ENCODE data around the gene GCM1.

GCM1 gene

GRCh38 chr6:53100561-53100960, 48.1 kb downstream of the GCM1 start:
- H3K9me3 ChIP-seq (ENCODE audit: control insufficient read depth, low read length), result no peaks in the 10 kb centered on the region
- no peaks in the 10 kb centered on the region for H3K36me3 ChIP-seq (ENCODE audit: control insufficient read depth, insufficient read depth, low read length)

DNA sequence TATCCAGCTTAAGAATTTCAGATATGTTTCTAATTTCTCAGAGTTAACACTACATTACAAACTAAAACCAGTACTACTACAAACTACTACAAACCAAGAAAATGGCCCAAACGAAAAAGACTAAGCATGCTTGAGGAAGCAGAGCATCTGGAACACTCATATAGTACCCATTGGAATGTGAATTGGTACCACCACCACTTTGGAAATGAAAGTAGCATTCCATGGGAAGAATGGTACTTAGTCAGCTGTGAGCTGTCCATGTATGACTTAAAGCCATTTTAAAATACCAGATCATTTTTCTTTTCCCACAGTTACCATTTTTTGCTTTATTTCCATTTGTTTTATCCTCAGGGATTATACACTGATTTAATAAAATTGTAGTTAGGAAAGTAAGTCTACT, 52.9 kb downstream of the GCM1 start:
- H3K4me2 ChIP-seq (ENCODE audit: low read length), result no peak overlapping the region
- H2AFZ ChIP-seq, result no peak overlapping the region
- no peaks in the 10 kb centered on the region for H3K4me1 ChIP-seq
- no peaks in the 10 kb centered on the region for H3K27me3 ChIP-seq (ENCODE audit: control insufficient read depth, insufficient read depth, low read length)
- H3K36me3 ChIP-seq (ENCODE audit: control insufficient read depth, insufficient read depth, low read length), result no peaks in the 10 kb centered on the region
- no peaks in the 10 kb centered on the region for H3K79me2 ChIP-seq
- no peak overlapping the region for H3K9ac ChIP-seq
- TF ChIP-seq, protein P1, sequence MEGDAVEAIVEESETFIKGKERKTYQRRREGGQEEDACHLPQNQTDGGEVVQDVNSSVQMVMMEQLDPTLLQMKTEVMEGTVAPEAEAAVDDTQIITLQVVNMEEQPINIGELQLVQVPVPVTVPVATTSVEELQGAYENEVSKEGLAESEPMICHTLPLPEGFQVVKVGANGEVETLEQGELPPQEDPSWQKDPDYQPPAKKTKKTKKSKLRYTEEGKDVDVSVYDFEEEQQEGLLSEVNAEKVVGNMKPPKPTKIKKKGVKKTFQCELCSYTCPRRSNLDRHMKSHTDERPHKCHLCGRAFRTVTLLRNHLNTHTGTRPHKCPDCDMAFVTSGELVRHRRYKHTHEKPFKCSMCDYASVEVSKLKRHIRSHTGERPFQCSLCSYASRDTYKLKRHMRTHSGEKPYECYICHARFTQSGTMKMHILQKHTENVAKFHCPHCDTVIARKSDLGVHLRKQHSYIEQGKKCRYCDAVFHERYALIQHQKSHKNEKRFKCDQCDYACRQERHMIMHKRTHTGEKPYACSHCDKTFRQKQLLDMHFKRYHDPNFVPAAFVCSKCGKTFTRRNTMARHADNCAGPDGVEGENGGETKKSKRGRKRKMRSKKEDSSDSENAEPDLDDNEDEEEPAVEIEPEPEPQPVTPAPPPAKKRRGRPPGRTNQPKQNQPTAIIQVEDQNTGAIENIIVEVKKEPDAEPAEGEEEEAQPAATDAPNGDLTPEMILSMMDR (IDR thresholded peaks at IDR 0.05), result no peak
- H3K9me3 ChIP-seq (ENCODE audit: control insufficient read depth, low read length), result no peaks in the 10 kb centered on the region
- no peak overlapping the region for H3K27ac ChIP-seq
- no peak overlapping the region for H3K4me3 ChIP-seq (ENCODE audit: low read depth, low read length)

More at GRCh38 chr6:53100561-53100960, 48.1 kb downstream of the GCM1 start:
- TF ChIP-seq, protein P1 (IDR thresholded peaks at IDR 0.05), result no peak
- Histone ChIP-seq H3K4me2 (ENCODE audit: low read length) (no peak overlapping the region), H3K79me2 (no peaks in the 10 kb centered on the region), H3K27me3 (ENCODE audit: control insufficient read depth, insufficient read depth, low read length) (no peaks in the 10 kb centered on the region), H3K27ac (no peak overlapping the region), H2AFZ (no peak overlapping the region), H3K4me3 (ENCODE audit: low read depth, low read length) (no peak overlapping the region), H3K9ac (no peak overlapping the region), H3K4me1 (peaks cover 9% of the 10 kb centered on the region)

DNA sequence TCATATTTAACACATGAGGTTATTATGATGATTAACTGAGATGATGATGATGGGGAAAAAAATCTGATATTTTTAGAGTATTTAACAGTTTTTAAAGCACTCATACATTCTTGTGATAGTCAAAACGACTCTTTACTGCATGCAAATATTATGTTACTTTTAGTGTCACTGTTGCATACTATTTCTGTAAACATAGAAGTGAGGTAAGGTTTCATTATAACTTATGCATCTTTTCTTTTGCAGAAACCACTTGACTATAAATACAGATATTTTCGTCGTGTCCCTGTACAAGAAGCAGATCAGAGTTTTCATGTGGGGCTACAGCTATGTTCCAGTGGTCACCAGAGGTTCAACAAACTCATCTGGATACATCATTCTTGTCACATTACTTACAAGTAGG, 53.4 kb downstream of the GCM1 start:
- TF ChIP-seq, protein P1 (IDR thresholded peaks at IDR 0.05), result no peak
- Histone ChIP-seq H3K9me3 (ENCODE audit: control insufficient read depth, low read length) (no peaks in the 10 kb centered on the region), H3K27ac (no peak overlapping the region), H3K36me3 (ENCODE audit: control insufficient read depth, insufficient read depth, low read length) (no peaks in the 10 kb centered on the region), H3K4me3 (ENCODE audit: low read depth, low read length) (no peak overlapping the region), H3K27me3 (ENCODE audit: control insufficient read depth, insufficient read depth, low read length) (no peaks in the 10 kb centered on the region), H3K79me2 (no peaks in the 10 kb centered on the region), H3K9ac (no peak overlapping the region), H3K4me1 (no peaks in the 10 kb centered on the region), H2AFZ (no peak overlapping the region), H3K4me2 (ENCODE audit: low read length) (no peak overlapping the region)

DNA sequence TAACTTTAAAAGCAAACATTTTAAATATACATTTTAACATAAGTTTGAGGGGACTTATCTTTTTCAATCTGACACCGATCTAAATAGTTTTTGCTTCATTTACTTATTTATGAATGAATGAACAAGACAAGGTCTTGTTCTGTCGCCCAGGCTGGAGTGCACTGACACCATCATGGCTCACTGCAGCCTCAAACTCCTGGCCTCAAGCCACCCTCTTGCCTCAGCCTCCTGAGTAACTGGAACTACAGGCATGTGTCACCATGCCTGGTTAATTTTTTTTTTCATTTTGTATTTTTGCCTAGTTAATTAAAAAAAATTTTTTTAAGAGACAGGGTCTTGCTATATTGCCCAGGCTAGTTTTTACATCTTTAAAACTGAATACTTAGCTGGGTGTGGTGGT, 58.1 kb downstream of the GCM1 start:
- TF ChIP-seq, protein P1 (IDR thresholded peaks at IDR 0.05), result no peak
- Histone ChIP-seq H3K36me3 (ENCODE audit: control insufficient read depth, insufficient read depth, low read length) (no peaks in the 10 kb centered on the region), H3K4me1 (no peaks in the 10 kb centered on the region)

DNA sequence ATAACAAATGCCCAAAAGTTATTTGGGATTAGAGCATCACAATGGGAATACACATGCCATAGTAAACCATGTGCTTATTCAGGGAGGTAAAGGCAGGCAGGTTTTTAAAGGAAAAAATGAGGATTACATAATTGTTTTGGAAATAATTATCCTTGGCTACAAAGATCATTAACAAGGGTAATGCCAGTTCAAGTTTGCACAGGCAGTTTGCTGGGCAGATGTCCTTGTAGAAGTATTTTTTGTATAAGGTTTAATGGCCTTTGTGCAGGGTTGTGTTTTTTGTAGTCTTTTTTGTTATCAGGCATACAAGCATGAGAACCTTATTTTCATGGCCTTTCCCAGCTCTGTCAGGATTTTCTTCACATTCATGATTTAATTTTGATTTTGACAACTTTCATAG, 58.7 kb downstream of the GCM1 start:
- no peak overlapping the region for H3K27ac ChIP-seq
- no peaks in the 10 kb centered on the region for H3K79me2 ChIP-seq
- H3K9ac ChIP-seq, result no peak overlapping the region
- no peaks in the 10 kb centered on the region for H3K27me3 ChIP-seq (ENCODE audit: control insufficient read depth, insufficient read depth, low read length)
- TF ChIP-seq, protein P1 (IDR thresholded peaks at IDR 0.05), result no peak
- no peaks in the 10 kb centered on the region for H3K36me3 ChIP-seq (ENCODE audit: control insufficient read depth, insufficient read depth, low read length)
- no peak overlapping the region for H2AFZ ChIP-seq
- no peak overlapping the region for H3K4me2 ChIP-seq (ENCODE audit: low read length)
- H3K4me3 ChIP-seq (ENCODE audit: low read depth, low read length), result no peak overlapping the region
- H3K4me1 ChIP-seq, result no peaks in the 10 kb centered on the region
- no peaks in the 10 kb centered on the region for H3K9me3 ChIP-seq (ENCODE audit: control insufficient read depth, low read length)

More for the DNA sequence above, 58.1 kb downstream of the GCM1 start:
- H3K27ac ChIP-seq, result no peak overlapping the region
- H3K9ac ChIP-seq, result no peak overlapping the region
- H3K27me3 ChIP-seq (ENCODE audit: control insufficient read depth, insufficient read depth, low read length), result no peaks in the 10 kb centered on the region
- H3K4me2 ChIP-seq (ENCODE audit: low read length), result no peak overlapping the region
- H3K9me3 ChIP-seq (ENCODE audit: control insufficient read depth, low read length), result no peaks in the 10 kb centered on the region
- no peak overlapping the region for H2AFZ ChIP-seq
- no peaks in the 10 kb centered on the region for H3K79me2 ChIP-seq
- no peak overlapping the region for H3K4me3 ChIP-seq (ENCODE audit: low read depth, low read length)

Data from parathyroid adenoma (tissue), 2 donors.